ENCODE data around the gene LRCH1.
A peak's percentile ranks its signal among the peaks of the same experiment; 100 is the strongest.

The LRCH1 gene

DNA sequence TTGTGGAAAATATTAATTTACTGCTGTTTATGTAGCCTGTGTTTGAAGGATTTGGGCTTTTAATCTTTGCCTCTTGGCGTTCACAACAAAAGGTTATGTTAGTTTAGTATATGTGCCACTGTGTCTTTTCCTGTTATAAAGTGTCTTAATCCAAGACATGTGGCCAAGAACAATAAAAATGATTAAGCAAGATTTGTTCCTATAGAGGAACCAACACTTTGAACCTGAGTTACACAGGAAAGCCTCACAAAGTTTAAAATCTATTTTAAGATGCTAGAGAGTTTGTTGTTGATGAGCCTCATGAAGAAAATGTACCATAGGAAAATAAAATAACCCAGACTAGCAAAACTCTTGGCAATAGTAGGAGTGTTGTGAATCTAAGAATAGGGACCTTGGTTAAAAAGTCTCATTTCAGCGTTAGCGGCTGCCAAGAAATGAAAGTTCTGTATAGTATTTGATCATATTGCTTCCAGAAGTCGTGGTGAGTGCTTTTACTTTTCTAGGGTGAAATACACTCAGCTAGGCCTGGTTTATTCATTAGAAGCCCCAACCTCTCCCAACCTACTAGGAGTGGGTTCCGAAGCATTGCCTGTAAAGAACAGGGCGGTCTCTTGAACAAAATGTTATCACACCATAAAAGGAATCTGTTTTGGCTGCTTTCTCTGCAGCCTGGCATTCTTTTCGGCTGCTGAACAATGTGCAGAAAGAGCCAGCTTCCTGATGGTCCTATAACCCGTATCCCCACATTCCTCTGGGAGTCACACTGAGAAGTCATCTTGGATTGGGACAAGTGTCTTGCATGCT, 102.6 kb downstream of the LRCH1 start:
- no peak for DNase-seq (ENCODE audit: low read depth in 1 of 2, low spot score in 1 of 2)
- no peaks in the 10 kb centered on the region for H3K27me3 ChIP-seq (ENCODE audit: insufficient read depth, poor library complexity, severe bottlenecking)
- no peak overlapping the region for H3K4me3 ChIP-seq (replicated peaks; ENCODE audit: insufficient read depth, low read length)
- H3K27ac ChIP-seq (replicated peaks) = no peak overlapping the region
- TF ChIP-seq GABPA (IDR thresholded peaks at IDR 0.05; ENCODE audit: low read depth) (no peak), SPI1 (IDR thresholded peaks at IDR 0.05; ENCODE audit: borderline replicate concordance, low read depth) (no peak), POLR2AphosphoS5 (IDR thresholded peaks at IDR 0.05; ENCODE audit: low read depth) (no peak)

DNA sequence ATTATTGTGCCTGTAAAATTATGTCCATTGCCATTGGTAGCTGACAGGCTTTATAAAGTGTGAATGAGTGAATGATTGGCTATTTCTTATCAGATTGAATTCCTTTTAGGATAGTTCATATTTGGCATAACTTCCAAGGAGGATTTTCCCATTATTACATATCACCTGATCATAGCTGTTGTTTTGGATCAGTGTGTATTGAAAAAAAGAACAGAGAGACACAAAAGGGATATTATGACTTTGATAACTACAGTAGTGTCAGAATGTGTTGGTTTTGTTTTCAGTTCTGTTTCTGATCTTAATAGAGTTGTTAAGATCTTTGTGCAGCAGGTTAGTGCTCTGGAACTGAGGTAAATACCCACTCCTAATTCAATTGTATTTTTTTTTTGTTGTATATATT, 103.8 kb downstream of the LRCH1 start:
- H3K27ac ChIP-seq (replicated peaks) = no peak overlapping the region
- H3K27me3 ChIP-seq (ENCODE audit: insufficient read depth, poor library complexity, severe bottlenecking) = no peaks in the 10 kb centered on the region
- DNase-seq (ENCODE audit: low read depth in 1 of 2, low spot score in 1 of 2) = no peak
- TF ChIP-seq SPI1 (IDR thresholded peaks at IDR 0.05; ENCODE audit: borderline replicate concordance, low read depth) = no peak
- TF ChIP-seq, protein P1, sequence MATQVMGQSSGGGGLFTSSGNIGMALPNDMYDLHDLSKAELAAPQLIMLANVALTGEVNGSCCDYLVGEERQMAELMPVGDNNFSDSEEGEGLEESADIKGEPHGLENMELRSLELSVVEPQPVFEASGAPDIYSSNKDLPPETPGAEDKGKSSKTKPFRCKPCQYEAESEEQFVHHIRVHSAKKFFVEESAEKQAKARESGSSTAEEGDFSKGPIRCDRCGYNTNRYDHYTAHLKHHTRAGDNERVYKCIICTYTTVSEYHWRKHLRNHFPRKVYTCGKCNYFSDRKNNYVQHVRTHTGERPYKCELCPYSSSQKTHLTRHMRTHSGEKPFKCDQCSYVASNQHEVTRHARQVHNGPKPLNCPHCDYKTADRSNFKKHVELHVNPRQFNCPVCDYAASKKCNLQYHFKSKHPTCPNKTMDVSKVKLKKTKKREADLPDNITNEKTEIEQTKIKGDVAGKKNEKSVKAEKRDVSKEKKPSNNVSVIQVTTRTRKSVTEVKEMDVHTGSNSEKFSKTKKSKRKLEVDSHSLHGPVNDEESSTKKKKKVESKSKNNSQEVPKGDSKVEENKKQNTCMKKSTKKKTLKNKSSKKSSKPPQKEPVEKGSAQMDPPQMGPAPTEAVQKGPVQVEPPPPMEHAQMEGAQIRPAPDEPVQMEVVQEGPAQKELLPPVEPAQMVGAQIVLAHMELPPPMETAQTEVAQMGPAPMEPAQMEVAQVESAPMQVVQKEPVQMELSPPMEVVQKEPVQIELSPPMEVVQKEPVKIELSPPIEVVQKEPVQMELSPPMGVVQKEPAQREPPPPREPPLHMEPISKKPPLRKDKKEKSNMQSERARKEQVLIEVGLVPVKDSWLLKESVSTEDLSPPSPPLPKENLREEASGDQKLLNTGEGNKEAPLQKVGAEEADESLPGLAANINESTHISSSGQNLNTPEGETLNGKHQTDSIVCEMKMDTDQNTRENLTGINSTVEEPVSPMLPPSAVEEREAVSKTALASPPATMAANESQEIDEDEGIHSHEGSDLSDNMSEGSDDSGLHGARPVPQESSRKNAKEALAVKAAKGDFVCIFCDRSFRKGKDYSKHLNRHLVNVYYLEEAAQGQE (IDR thresholded peaks at IDR 0.05; ENCODE audit: insufficient replicate concordance, low read depth) = no peak
- TF ChIP-seq GABPA (IDR thresholded peaks at IDR 0.05; ENCODE audit: low read depth) = no peak
- TF ChIP-seq, protein P2, sequence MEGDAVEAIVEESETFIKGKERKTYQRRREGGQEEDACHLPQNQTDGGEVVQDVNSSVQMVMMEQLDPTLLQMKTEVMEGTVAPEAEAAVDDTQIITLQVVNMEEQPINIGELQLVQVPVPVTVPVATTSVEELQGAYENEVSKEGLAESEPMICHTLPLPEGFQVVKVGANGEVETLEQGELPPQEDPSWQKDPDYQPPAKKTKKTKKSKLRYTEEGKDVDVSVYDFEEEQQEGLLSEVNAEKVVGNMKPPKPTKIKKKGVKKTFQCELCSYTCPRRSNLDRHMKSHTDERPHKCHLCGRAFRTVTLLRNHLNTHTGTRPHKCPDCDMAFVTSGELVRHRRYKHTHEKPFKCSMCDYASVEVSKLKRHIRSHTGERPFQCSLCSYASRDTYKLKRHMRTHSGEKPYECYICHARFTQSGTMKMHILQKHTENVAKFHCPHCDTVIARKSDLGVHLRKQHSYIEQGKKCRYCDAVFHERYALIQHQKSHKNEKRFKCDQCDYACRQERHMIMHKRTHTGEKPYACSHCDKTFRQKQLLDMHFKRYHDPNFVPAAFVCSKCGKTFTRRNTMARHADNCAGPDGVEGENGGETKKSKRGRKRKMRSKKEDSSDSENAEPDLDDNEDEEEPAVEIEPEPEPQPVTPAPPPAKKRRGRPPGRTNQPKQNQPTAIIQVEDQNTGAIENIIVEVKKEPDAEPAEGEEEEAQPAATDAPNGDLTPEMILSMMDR (IDR thresholded peaks at IDR 0.05; ENCODE audit: insufficient read depth, low read length) = no peak
- no peak for TF ChIP-seq POLR2AphosphoS5 (IDR thresholded peaks at IDR 0.05; ENCODE audit: low read depth)
- no peak overlapping the region for H3K4me3 ChIP-seq (replicated peaks; ENCODE audit: insufficient read depth, low read length)

DNA sequence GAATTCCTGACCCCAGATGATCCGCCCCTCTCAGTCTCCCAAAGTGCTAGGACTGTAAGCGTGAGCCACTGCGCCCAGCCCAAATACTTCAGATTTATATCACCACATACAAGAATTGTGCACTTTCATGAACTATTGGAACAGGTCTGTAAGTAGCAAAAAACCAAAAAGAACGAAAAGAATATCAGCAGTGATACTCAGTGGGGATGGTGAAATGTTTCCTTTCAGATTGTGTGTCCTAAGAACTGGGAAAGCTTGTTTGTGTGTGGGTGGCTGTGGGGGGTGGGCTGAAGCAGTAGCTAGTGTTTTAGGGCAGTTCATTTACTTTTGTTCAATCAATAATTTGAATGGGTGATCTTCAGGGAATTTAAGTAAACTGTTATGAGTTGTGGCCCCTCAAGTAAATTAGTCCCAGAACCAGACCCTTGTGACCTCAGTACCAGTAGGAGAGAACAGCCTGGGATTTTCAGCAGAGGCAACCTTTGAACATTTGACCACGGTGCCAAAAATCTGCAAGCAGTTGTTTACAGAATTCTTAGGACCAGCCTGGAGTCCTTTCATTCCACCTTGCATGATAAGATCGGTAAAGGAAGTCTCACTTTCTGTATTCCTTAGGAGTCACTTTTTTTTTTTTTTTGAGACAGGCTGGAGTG, 106.6 kb downstream of the LRCH1 start:
- no peak overlapping the region for H3K27ac ChIP-seq (replicated peaks)
- TF ChIP-seq, protein P1 (IDR thresholded peaks at IDR 0.05; ENCODE audit: insufficient replicate concordance, low read depth) = no peak
- TF ChIP-seq, protein P2 (IDR thresholded peaks at IDR 0.05; ENCODE audit: insufficient read depth, low read length) = no peak
- TF ChIP-seq SPI1 (IDR thresholded peaks at IDR 0.05; ENCODE audit: borderline replicate concordance, low read depth) = no peak
- no peak for TF ChIP-seq GABPA (IDR thresholded peaks at IDR 0.05; ENCODE audit: low read depth)
- no peak for TF ChIP-seq POLR2AphosphoS5 (IDR thresholded peaks at IDR 0.05; ENCODE audit: low read depth)
- H3K27me3 ChIP-seq (ENCODE audit: insufficient read depth, poor library complexity, severe bottlenecking) = no peaks in the 10 kb centered on the region
- no peak for DNase-seq (ENCODE audit: low read depth in 1 of 2, low spot score in 1 of 2)
- H3K4me3 ChIP-seq (replicated peaks; ENCODE audit: insufficient read depth, low read length) = no peak overlapping the region

DNA sequence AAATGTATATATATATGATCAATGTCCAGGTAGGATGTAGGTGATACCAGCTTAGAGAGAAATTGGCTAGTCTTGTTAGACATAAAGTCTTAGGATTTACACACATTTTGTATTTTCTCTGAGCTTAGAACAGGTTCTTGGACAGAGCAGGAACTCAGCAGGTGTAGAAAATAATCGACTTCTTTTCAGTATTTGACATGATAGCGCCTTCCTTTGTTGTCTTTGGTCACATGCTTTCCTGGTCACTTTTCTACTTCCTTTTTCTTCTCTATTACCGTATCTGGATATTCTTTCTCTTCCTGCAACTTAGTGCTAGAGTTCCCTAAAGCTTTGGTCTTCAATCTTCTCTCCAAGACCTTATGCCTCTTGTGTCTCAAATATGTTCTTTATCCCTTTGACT, 107.4 kb downstream of the LRCH1 start:
- DNase-seq (ENCODE audit: low read depth in 1 of 2, low spot score in 1 of 2) = peak in 1 of 2 experiments; percentile 16
- TF ChIP-seq, protein P2 (IDR thresholded peaks at IDR 0.05; ENCODE audit: insufficient read depth, low read length) = no peak
- TF ChIP-seq, protein P1 (IDR thresholded peaks at IDR 0.05; ENCODE audit: insufficient replicate concordance, low read depth) = no peak
- no peak for TF ChIP-seq POLR2AphosphoS5 (IDR thresholded peaks at IDR 0.05; ENCODE audit: low read depth)
- no peak for TF ChIP-seq SPI1 (IDR thresholded peaks at IDR 0.05; ENCODE audit: borderline replicate concordance, low read depth)
- no peak for TF ChIP-seq GABPA (IDR thresholded peaks at IDR 0.05; ENCODE audit: low read depth)
- H3K27me3 ChIP-seq (ENCODE audit: insufficient read depth, poor library complexity, severe bottlenecking) = no peaks in the 10 kb centered on the region
- H3K4me3 ChIP-seq (replicated peaks; ENCODE audit: insufficient read depth, low read length) = no peak overlapping the region
- no peak overlapping the region for H3K27ac ChIP-seq (replicated peaks)

Data from HL-60 (cell line).